ENCODE results near the gene CEP112.

Gene CEP112

DNA sequence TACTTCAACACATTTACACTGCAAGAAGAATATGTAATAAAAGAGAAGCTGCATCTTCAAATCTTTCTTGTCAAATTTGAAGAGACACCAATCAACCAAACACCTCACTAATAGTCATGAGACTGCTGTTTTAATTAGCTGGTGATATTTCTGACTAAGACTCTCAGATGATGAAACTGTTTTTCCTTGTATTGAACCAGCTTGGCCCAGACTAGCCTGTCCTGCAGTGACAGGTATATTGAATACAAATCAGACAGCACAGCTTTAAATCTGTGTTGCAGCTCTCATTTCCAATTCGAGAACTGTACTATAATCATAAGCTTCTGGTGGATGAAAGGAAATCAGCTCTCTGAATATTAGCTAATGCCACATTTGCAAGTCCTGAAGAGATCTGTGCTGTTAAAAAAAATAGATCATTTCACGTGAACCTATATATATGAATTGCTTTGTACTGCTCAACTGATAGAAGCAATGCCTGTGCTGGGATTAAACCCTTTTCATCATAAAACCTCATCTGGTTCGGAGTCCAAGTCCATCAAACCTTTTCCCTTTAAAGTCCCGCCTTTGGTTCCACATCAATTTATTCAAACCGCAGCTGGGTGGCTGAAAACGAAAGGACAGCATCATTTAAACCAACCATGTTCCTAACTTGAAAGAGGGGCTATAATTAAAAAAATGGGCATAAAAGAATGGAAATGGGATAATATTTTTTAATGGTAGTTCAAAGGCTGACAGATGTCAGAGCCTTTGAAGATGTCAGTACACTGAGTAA, 306.2 kb downstream of the CEP112 start (continued):
- TF ChIP-seq, protein P1, sequence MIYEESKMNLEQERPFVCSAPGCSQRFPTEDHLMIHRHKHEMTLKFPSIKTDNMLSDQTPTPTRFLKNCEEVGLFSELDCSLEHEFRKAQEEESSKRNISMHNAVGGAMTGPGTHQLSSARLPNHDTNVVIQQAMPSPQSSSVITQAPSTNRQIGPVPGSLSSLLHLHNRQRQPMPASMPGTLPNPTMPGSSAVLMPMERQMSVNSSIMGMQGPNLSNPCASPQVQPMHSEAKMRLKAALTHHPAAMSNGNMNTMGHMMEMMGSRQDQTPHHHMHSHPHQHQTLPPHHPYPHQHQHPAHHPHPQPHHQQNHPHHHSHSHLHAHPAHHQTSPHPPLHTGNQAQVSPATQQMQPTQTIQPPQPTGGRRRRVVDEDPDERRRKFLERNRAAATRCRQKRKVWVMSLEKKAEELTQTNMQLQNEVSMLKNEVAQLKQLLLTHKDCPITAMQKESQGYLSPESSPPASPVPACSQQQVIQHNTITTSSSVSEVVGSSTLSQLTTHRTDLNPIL (CRISPR knock-in tag; IDR thresholded peaks at IDR 0.05; ENCODE audit: low read depth) = no peak

DNA sequence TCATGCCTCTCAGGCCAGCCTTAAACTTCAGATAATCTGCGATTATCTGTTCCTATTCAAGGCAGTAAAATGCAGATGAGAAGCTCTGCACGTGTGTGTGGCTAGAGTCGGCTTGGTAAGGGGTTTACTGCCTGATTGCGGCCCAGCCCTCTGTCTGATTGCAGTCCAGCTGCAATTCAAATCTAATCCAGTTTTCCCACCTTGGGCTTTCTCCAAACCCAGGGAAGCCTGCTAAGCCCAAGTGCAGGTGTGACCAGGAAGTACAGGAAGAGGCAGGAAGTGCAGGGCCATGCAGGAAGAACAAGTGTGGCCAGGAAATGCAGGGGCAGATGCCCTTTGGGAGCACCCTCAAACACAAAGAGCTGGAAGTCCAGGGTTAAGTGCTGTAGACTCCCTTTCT, 314.9 kb downstream of the CEP112 start:
- TF ChIP-seq ZFP30 (CRISPR knock-in tag; IDR thresholded peaks at IDR 0.05) = no peak
- no peak for TF ChIP-seq ZFP3 (CRISPR knock-in tag; IDR thresholded peaks at IDR 0.05)
- no peak for TF ChIP-seq ZNF565 (CRISPR knock-in tag; conservative IDR thresholded peaks at IDR 0.05; ENCODE audit: low read depth)
- TF ChIP-seq TCF4 (CRISPR knock-in tag; IDR thresholded peaks at IDR 0.05; ENCODE audit: borderline replicate concordance) = no peak
- no peak for TF ChIP-seq PATZ1 (CRISPR knock-in tag; IDR thresholded peaks at IDR 0.05; ENCODE audit: borderline replicate concordance)
- no peak for TF ChIP-seq RARB (CRISPR knock-in tag; IDR thresholded peaks at IDR 0.05)
- TF ChIP-seq TOX (CRISPR knock-in tag; IDR thresholded peaks at IDR 0.05; ENCODE audit: borderline replicate concordance) = no peak
- no peak for TF ChIP-seq ZC3H10 (CRISPR knock-in tag; IDR thresholded peaks at IDR 0.05)
- TF ChIP-seq CSDC2 (CRISPR knock-in tag; IDR thresholded peaks at IDR 0.05) = no peak
- TF ChIP-seq, protein P1 (CRISPR knock-in tag; IDR thresholded peaks at IDR 0.05; ENCODE audit: low read depth) = no peak
- no peak for TF ChIP-seq OSR1 (CRISPR knock-in tag; IDR thresholded peaks at IDR 0.05)
- TF ChIP-seq ZNF70 (CRISPR knock-in tag; IDR thresholded peaks at IDR 0.05) = no peak
- no peak for TF ChIP-seq ZNF8 (CRISPR knock-in tag; IDR thresholded peaks at IDR 0.05)
- no peak for ATAC-seq

DNA sequence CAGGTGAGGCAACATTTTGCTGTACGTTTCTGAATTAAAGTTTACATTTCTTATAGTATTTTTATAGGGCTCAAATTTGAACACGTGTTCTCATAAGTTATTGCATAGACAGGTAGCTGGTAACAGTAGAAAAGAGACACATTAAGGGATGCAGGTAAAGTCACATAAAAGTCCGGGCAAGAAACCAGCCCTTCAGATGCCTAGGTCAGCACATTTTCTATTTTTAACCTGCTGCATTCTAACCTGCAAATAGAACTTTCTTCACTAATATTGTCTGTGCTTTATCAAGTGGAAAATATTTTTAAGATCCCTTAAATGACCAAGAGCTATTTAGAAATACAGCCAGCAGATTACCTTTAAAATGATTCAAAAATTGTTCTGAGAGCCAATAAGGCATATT, 323.1 kb downstream of the CEP112 start:
- ATAC-seq = no peak
- TF ChIP-seq, protein P1 (CRISPR knock-in tag; IDR thresholded peaks at IDR 0.05; ENCODE audit: low read depth) = no peak
- TF ChIP-seq ZNF565 (CRISPR knock-in tag; conservative IDR thresholded peaks at IDR 0.05; ENCODE audit: low read depth) (no peak), RARB (CRISPR knock-in tag; IDR thresholded peaks at IDR 0.05) (no peak)

GRCh38 chr17:65867014-65867413, 324.9 kb downstream of the CEP112 start:
- ATAC-seq = no peak
- TF ChIP-seq, protein P1 (CRISPR knock-in tag; IDR thresholded peaks at IDR 0.05; ENCODE audit: low read depth) = no peak
- TF ChIP-seq TOX (CRISPR knock-in tag; IDR thresholded peaks at IDR 0.05; ENCODE audit: borderline replicate concordance) (no peak), BACH2 (CRISPR knock-in tag; IDR thresholded peaks at IDR 0.05; ENCODE audit: borderline replicate concordance) (no peak), ZNF70 (CRISPR knock-in tag; IDR thresholded peaks at IDR 0.05) (no peak), PATZ1 (CRISPR knock-in tag; IDR thresholded peaks at IDR 0.05; ENCODE audit: borderline replicate concordance) (no peak), TCF4 (CRISPR knock-in tag; IDR thresholded peaks at IDR 0.05; ENCODE audit: borderline replicate concordance) (no peak), ZNF565 (CRISPR knock-in tag; conservative IDR thresholded peaks at IDR 0.05; ENCODE audit: low read depth) (no peak), OSR1 (CRISPR knock-in tag; IDR thresholded peaks at IDR 0.05) (no peak)
